Caco-2 (cell line): ENCODE results near the gene PDE9A. TPM values are rescaled to one million over a fixed set of nuclear protein-coding genes. Genes with fewer than 3 reads are reported as not detected.

Source experiments
- BruUV-seq: library from RNA; stranded (reverse); fragments of 400-500 nt; replicated peaks from 2 replicates; lab custom pipeline; 2021; lab: Mats Ljungman, UMichigan
- CTCF ChIA-PET: fragments of 300-600 bp; sonication (Branson Sonifier 250); formaldehyde crosslinking; loops from one replicate; lab custom pipeline; 2022; ENCODE audit warnings: antibody characterized with exemption; lab: Charles Lee
- POLR2A ChIA-PET: fragments of 300-600 bp; sonication (Branson Sonifier 250); formaldehyde crosslinking; loops from one replicate; lab custom pipeline; 2022; ENCODE audit warnings: antibody characterized with exemption; lab: Charles Lee
- DNase-seq, 2 experiments: peaks; one replicate each; pipeline versions ENCODE4 v3.0.0 to v3.0.0-alpha.2; 2020 to 2022
- H3K27me3 ChIP-seq: replicated peaks from 2 replicates; pipeline ENCODE4 v1.6.0; 2011; ENCODE audit warnings: low read length; ENCODE audit not compliant: control insufficient read depth, insufficient read depth
- H3K36me3 ChIP-seq: 2 replicates; pipeline ENCODE4 v1.5.1; 2011; ENCODE audit warnings: low read length; ENCODE audit not compliant: control insufficient read depth, insufficient read depth
- H3K4me1 ChIP-seq: fragments of 250-450 bp; sonication (Bioruptor Pico); 2 replicates; pipeline ENCODE4 v1.5.1; 2020; ENCODE audit warnings: mild to moderate bottlenecking
- H3K4me3 ChIP-seq: 2 replicates; pipeline ENCODE4 v1.5.1; 2011; ENCODE audit warnings: low read depth, mild to moderate bottlenecking, control low read depth, low read length
- H3K9me3 ChIP-seq: fragments of 250-450 bp; sonication (Bioruptor Pico); 2 replicates; pipeline ENCODE4 v1.5.1; 2020; ENCODE audit warnings: mild to moderate bottlenecking, moderate library complexity
- H3K27ac Mint-ChIP-seq: one replicate; pipeline ENCODE4 v1.8.0; 2022; ENCODE audit warnings: mixed read lengths; ENCODE audit not compliant: unreplicated experiment
- H3K27me3 Mint-ChIP-seq: one replicate; pipeline ENCODE4 v1.8.0; 2022; ENCODE audit warnings: mixed read lengths; ENCODE audit not compliant: insufficient read depth, unreplicated experiment
- H3K36me3 Mint-ChIP-seq: one replicate; pipeline ENCODE4 v1.8.0; 2022; ENCODE audit warnings: mild to moderate bottlenecking, mixed read lengths; ENCODE audit not compliant: insufficient read depth, unreplicated experiment
- H3K4me1 Mint-ChIP-seq: one replicate; pipeline ENCODE4 v1.8.0; 2022; ENCODE audit warnings: low read depth, mixed read lengths; ENCODE audit not compliant: unreplicated experiment
- H3K4me3 Mint-ChIP-seq: one replicate; pipeline ENCODE4 v1.8.0; 2022; ENCODE audit warnings: mild to moderate bottlenecking, moderate library complexity, mixed read lengths; ENCODE audit not compliant: unreplicated experiment
- H3K9me3 Mint-ChIP-seq: one replicate; pipeline ENCODE4 v1.8.0; 2022; ENCODE audit warnings: mixed read lengths; ENCODE audit not compliant: unreplicated experiment
- intact Hi-C: fragments of 100-400 bp; cut with micrococcal nuclease; formaldehyde crosslinking; loops from one replicate; pipeline ENCODE4 v1.10.0; 2022; ENCODE audit not compliant: unreplicated experiment
- total RNA-seq: library from RNA; stranded (reverse); gene quantifications from 2 replicates; pipeline ENCODE4 v1.2.3, GENCODE V29; 2022
- TF ChIP-seq, protein P1 (sequence below), 2 experiments: fragments of 200-600 bp in 1 of 2; IDR thresholded peaks; 1 replicate in 1 of 2; 2 replicates in 1 of 2; pipeline versions ENCODE4 v1.5.1 to v1.8.0; 2011 to 2022; ENCODE audit warnings: antibody characterized with exemption in 1 of 2, control low read depth in 1 of 2, inconsistent platforms in 1 of 2, low read depth in 1 of 2, low read length in 1 of 2, mild to moderate bottlenecking in 1 of 2, moderate library complexity in 1 of 2; ENCODE audit not compliant: insufficient read depth in 1 of 2, severe bottlenecking in 1 of 2, unreplicated experiment in 1 of 2

PDE9A gene
- total RNA-seq, 1 experiment from 2014 or later: 9.7 TPM

DNA sequence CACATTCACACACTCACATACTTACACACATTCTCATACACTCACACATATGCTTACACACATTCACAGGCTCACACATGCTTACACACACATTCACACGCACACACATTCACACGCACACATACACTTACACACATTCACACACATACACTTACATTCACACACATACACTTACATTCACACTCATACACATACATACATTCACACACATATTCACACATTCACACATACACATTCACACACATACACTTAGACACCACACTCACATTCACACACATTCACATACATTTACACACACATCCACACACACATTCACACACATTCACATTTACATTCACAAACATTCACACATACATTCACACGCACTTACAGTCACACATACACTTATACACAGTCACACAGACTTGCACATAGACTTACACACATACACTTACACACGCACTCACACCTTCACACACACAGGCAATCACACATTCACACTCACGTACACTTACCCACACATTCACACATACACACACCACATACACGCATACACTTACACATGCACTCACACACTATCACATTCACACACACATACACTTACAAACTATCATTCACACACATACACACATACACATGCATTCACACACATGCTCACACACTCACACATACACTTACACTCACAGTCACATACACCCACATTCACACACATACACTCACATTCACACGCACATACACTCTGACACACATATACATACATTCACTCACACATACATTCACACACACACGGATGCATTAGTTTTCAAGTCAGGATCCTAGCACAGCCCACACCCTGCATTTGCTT is 16.8 kb downstream of the PDE9A start:
- H3K9me3 Mint-ChIP-seq: no peaks in the 10 kb centered on the region
- H3K27ac Mint-ChIP-seq: no peak overlapping the region
- Histone ChIP-seq H3K36me3 (no peaks in the 10 kb centered on the region), H3K27me3 (no peaks in the 10 kb centered on the region), H3K9me3 (0 out of 2 replicates have a peak, but pooled peaks cover 4% of the 10 kb centered on the region), H3K4me1 (peaks cover 9% of the 10 kb centered on the region), H3K4me3 (no peak overlapping the region)
- intact Hi-C loops: no loop called here
- no peaks in the 10 kb centered on the region for H3K36me3 Mint-ChIP-seq
- DNase-seq: no peak
- H3K4me1 Mint-ChIP-seq: no peaks in the 10 kb centered on the region
- TF ChIP-seq, protein P1, sequence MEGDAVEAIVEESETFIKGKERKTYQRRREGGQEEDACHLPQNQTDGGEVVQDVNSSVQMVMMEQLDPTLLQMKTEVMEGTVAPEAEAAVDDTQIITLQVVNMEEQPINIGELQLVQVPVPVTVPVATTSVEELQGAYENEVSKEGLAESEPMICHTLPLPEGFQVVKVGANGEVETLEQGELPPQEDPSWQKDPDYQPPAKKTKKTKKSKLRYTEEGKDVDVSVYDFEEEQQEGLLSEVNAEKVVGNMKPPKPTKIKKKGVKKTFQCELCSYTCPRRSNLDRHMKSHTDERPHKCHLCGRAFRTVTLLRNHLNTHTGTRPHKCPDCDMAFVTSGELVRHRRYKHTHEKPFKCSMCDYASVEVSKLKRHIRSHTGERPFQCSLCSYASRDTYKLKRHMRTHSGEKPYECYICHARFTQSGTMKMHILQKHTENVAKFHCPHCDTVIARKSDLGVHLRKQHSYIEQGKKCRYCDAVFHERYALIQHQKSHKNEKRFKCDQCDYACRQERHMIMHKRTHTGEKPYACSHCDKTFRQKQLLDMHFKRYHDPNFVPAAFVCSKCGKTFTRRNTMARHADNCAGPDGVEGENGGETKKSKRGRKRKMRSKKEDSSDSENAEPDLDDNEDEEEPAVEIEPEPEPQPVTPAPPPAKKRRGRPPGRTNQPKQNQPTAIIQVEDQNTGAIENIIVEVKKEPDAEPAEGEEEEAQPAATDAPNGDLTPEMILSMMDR (IDR thresholded peaks at IDR 0.05; ENCODE audit: insufficient read depth in 1 of 2, low read depth in 1 of 2, low read length in 1 of 2, severe bottlenecking in 1 of 2, unreplicated experiment in 1 of 2): no peak
- ChIA-PET POLR2A (no interaction called here), CTCF (no interaction called here)
- no peak overlapping the region for H3K4me3 Mint-ChIP-seq
- no peaks in the 10 kb centered on the region for H3K27me3 Mint-ChIP-seq
- no TSS peak for BruUV-seq

DNA sequence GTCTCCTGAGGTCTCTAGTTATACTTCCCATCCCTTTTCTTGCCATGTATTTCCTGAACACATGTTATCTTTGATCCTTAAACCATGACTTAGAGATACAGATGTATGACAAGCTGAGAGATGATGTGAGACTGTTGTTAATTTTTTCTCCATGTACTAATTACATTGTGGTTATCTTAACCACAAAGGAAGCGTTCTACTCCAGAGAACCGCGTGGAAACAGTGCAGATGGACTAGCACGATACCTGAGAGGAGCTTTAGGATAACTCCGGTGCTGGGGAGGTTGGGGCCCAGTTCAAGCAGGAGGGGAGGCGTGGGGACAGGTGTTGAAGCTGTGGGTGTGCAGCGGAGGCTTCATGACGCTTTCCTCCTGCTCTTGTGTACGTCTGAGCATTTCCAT is 17.5 kb downstream of the PDE9A start:
- Mint-ChIP-seq H3K4me1 (no peaks in the 10 kb centered on the region), H3K27me3 (no peaks in the 10 kb centered on the region)
- CTCF ChIA-PET: no interaction called here

DNA sequence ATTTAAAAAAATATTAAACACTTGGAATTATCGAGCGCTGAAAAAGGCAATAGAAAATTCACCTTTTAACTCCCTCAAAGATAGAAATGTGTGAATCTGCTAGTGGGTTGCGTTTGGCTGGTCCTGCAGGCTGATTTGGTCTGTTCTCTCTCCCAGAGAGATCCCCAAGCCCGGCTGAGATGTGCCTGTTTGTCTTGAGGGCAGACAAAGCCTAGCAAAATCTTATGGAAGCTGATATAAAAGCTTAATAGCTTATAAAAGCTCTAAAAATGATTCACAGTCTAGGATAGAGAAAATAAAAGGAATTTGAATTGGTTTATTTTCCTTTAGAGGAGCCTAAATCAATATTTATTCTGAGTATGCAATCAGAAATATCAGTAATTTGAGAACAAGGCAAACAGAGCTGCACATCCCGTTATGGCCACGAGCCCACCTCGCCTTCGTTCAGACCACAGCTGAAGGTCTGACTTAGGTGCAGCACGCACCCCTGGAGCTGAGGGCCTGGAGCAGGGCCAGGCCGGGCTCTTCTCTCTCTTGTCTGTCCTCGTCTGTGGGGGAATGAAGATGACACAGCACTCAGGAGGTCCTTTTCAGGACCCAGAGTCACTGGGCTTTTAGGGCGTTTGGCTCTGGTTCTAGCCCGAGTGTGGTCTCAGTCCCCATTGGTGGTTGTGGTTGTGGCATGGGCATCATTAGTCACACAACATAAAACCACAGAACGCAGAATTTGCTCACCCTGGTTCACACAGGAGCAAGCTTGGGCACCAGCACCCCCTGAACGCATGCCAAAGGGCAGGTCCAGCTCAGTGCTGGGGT is 18.6 kb downstream of the PDE9A start:
- TF ChIP-seq, protein P1 (IDR thresholded peaks at IDR 0.05; ENCODE audit: insufficient read depth in 1 of 2, low read depth in 1 of 2, low read length in 1 of 2, severe bottlenecking in 1 of 2, unreplicated experiment in 1 of 2): no peak
- Histone ChIP-seq H3K27me3 (no peaks in the 10 kb centered on the region), H3K4me1 (peaks cover 9% of the 10 kb centered on the region), H3K9me3 (no peaks in the 10 kb centered on the region), H3K4me3 (no peak overlapping the region), H3K36me3 (no peaks in the 10 kb centered on the region)
- no TSS peak for BruUV-seq
- H3K27me3 Mint-ChIP-seq: no peaks in the 10 kb centered on the region
- intact Hi-C loops: no loop called here
- H3K36me3 Mint-ChIP-seq: no peaks in the 10 kb centered on the region
- ChIA-PET POLR2A (no interaction called here), CTCF (interaction anchor here (0.6 to 0.7 kb wide), 2 partner anchors 43 to 101 kb away, joined by 3 read pairs; no protein-coding TSS in a partner anchor)
- no peak overlapping the region for H3K27ac Mint-ChIP-seq
- no peaks in the 10 kb centered on the region for H3K9me3 Mint-ChIP-seq
- DNase-seq: no peak
- no peaks in the 10 kb centered on the region for H3K4me1 Mint-ChIP-seq
- no peak overlapping the region for H3K4me3 Mint-ChIP-seq

More for the DNA sequence above, 17.5 kb downstream of the PDE9A start:
- Histone ChIP-seq H3K27me3 (no peaks in the 10 kb centered on the region), H3K36me3 (no peaks in the 10 kb centered on the region), H3K9me3 (0 out of 2 replicates have a peak, but pooled peaks cover under 1% of the 10 kb centered on the region), H3K4me1 (peaks cover 9% of the 10 kb centered on the region), H3K4me3 (no peak overlapping the region)
- POLR2A ChIA-PET: no interaction called here
- no peak for DNase-seq
- Mint-ChIP-seq H3K27ac (no peak overlapping the region), H3K9me3 (no peaks in the 10 kb centered on the region), H3K36me3 (no peaks in the 10 kb centered on the region), H3K4me3 (no peak overlapping the region)
- intact Hi-C loops: no loop called here
- TF ChIP-seq, protein P1 (IDR thresholded peaks at IDR 0.05; ENCODE audit: insufficient read depth in 1 of 2, low read depth in 1 of 2, low read length in 1 of 2, severe bottlenecking in 1 of 2, unreplicated experiment in 1 of 2): no peak
- no TSS peak for BruUV-seq
